H1 (cell line): Measurements from ENCODE around the gene GPR39.

Experiments
- CHD1 ChIP-seq: IDR thresholded peaks from 2 replicates; pipeline ENCODE4 v1.6.1; 2012; ENCODE audit warnings: low read depth, low read length, improper control_type of control experiment
- CTCF ChIP-seq, 3 experiments: IDR thresholded peaks; 1 replicate in 2 of 3; 2 replicates in 1 of 3; pipeline versions ENCODE4 v1.5.1 to v1.6.1; 2011; ENCODE audit warnings: low read length in 3 of 3, mild to moderate bottlenecking in 3 of 3, inconsistent platforms in 2 of 3, low read depth in 1 of 3, moderate library complexity in 1 of 3; ENCODE audit not compliant: insufficient read depth in 1 of 3; ENCODE audit errors: control extremely low read depth in 1 of 3
- MAX ChIP-seq: IDR thresholded peaks from 2 replicates; pipeline ENCODE4 v1.6.1; 2012; ENCODE audit warnings: inconsistent platforms
- PHF8 ChIP-seq: fragments of 200-600 bp; sonication (generic); conservative IDR thresholded peaks from 2 replicates; pipeline ENCODE4 v1.7.1; 2012; ENCODE audit warnings: low read depth, mild to moderate bottlenecking, inconsistent platforms, low read length, moderate library complexity
- POLR2A ChIP-seq, 2 experiments: IDR thresholded peaks; 1 replicate in 1 of 2; 2 replicates in 1 of 2; pipeline ENCODE4 v1.6.1; 2011; ENCODE audit warnings: low read depth in 2 of 2, low read length in 2 of 2, mild to moderate bottlenecking in 2 of 2; ENCODE audit errors: control extremely low read depth in 1 of 2
- SP4 ChIP-seq: IDR thresholded peaks from 2 replicates; pipeline ENCODE4 v1.6.1; 2012; ENCODE audit warnings: low read length, inconsistent platforms
- SRF ChIP-seq: IDR thresholded peaks from 2 replicates; pipeline ENCODE4 v1.6.1; 2011; ENCODE audit warnings: mild to moderate bottlenecking, low read depth, low read length, moderate library complexity
- TEAD4 ChIP-seq: IDR thresholded peaks from 2 replicates; pipeline ENCODE4 v1.6.1; 2012; ENCODE audit warnings: low read depth, low read length, inconsistent platforms, mixed read lengths

GRCh38 chr2:132497591-132497990 lies 81.0 kb downstream of the GPR39 start:
- TF ChIP-seq CHD1, result no peak
- TF ChIP-seq CTCF (IDR thresholded peaks at IDR 0.05; ENCODE audit: control extremely low read depth in 1 of 3, insufficient read depth in 1 of 3, low read depth in 1 of 3, low read length in 3 of 3), result no peak
- no peak for TF ChIP-seq SP4
- no peak for TF ChIP-seq POLR2A (IDR thresholded peaks at IDR 0.05; ENCODE audit: control extremely low read depth in 1 of 2, low read depth in 2 of 2, low read length in 2 of 2)
- TF ChIP-seq PHF8, result no peak
- no peak for TF ChIP-seq SRF
- no peak for TF ChIP-seq MAX
- no peak for TF ChIP-seq TEAD4
